Activated CD8-positive, alpha-beta memory T cell treated with anti-CD3 and anti-CD28 coated beads, Interleukin-2, amount 50 U/mL, for 1 hour (primary cell): ENCODE data around the gene PARD6B.
"Not testable (repeated sequence)": the region's sequence is repeated elsewhere in the genome, so short reads cannot be mapped to it uniquely, and the experiment has no call there.

Source experiments
- DNase-seq: peaks from one replicate; pipeline ENCODE4 v3.0.0-alpha.2; 2020; ENCODE audit errors: extremely low read depth

PARD6B gene

DNA sequence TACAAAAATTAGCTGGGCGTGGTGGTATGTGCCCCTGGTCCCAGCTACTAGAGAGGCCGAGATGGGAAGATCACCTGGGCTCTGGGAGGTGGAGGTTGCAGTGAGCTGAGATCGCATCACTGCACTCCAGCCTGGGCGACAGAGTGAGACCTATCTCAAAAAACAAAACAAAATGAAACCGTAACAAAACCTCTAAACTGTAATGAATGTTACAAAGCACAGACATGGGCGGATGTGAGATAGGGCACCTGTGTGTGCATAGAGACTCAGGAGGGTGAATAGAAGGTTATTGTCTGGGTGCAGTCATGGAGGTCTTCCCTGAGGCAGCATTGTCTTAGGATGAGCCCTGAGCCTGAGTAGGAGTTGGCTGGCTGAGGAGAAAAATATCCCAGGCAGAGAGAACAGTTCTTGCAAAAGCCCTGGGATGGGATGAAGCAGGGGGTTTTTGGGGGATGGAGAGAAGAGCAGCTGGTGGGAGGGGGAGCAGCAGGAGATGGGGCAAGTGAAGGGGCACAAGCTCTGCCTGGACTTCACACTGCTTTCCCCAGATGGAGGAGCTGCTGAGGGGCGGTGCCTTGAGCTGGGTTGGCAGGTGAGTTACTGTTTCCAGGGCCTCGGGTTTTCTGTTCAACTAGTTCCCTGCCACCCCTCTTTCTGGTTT is 68.6 kb downstream of the PARD6B start:
- no peak for DNase-seq

DNA sequence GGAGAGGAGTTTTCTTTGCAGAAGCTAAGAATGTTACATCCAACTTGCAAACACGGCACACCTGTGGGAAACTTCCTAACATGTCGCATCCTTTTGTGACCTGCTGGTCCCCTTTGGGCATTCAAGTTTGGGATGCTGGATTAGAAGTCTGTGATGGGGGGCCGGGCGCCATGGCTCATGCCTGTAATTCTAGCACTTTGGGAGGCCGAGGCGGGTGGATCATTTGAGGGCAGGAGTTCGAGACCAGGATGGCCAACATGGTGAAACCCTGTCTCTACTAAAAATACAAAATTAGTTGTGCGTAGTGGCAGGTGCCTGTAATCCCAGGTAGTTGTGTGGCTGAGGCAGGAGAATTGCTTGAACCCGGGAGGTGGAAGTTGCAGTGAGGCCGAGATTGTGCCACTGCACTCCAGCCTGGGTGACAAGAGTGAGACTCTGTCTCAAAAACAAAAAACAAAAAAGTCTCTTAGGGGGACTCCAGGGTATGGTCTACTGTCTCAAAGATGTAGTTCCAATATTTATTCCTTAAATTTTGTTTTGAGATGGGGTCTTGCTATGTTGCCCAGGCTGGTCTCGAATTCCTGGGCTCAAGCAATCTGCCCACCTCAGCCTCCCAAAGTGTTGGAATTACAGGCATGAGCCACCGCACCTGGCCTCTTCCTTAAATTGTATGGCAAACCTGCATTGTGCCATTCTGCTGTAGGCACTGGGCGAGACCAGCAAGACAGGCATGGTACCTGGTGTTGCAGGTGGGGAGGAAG is 69.8 kb downstream of the PARD6B start:
- DNase-seq = not testable (repeated sequence)

- DNase-seq = no peak
Observed at GRCh38 chr20:50801747-50802125, 70.4 kb downstream of the PARD6B start.

DNA sequence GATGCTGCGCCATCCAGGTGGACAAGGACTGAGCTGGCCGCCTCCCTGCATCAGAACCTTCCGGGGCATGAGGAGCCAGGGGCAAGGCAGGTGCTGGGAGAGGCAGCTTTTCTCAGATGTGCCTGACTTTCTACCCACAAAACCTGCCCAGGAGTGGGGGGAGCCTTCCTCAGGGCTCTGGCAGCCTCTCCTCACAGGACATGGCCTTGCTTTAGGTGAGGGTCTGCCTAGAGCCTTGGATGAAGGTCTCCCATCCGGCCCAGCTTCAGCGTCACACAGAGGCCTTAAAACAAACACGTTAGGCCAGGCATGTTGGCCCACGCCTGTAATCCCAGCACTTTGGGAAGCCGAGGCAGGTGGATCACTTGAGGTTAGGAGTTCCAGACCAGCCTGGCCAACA is 70.9 kb downstream of the PARD6B start:
- no peak for DNase-seq

DNA sequence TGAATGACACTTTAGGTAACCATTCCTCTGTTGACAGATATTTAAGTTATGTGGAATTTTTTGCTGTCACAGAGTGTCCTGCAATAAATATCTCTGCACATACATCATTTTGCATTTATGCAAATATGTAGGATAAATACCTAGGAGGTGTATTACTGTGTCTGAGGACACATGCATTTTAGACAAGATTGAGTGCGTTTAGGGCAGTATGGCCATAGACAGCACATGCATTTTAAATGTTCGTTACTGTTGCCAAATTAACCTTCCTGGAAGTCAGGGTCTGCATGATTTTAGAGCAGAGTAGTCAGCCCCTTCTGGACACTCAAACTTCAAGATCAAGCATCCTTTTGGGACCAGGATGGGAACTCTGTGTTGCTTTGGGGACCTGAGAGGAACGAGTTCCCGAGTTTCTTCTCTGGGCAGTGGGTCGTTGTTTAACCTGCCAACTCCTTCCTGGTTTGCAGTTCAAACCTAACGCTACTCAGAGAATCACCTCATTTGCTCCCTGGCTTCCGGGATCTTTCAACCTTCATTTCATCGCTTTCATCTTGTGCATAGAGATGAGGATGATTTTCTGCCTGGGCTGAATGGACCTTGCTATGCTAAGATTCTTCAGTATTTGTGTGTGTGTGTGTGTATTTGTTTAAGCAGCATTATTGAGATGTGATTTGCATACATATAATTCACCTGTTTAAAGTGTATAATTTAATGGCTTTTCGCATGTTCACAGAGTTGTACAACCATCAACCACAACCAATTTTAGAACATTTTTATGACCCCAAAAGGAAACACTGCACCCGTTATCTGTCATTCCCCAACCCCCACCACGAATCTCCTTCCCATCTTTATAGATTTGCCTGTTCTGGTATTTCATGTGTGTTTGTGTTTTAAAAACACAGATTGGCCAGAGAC is 73.3 kb downstream of the PARD6B start:
- no peak for DNase-seq

DNA sequence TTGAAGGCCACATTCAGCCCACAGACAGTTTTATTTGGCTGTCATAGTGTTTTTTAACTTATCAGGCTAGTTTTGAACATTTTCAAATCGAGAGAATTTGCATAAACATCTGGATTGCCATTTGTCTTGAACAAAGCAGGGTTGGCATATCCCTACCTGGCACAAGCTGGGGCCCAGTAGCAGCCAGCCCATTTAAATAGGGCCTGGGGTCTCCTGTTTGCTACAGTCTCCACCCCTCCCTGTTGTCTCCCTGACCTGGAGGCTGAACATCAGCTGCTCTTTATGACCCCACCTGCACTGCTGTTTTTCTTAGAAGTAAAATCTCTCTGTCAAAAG is 73.9 kb downstream of the PARD6B start:
- DNase-seq = no peak

- no peak for DNase-seq
Observed at GRCh38 chr20:50806126-50806768, 74.9 kb downstream of the PARD6B start.
